Caki2 (cell line): ENCODE results near the gene ADM5. TPM values are rescaled to one million over a fixed set of nuclear protein-coding genes. Genes with fewer than 3 reads are reported as not detected.

ENCODE experiments used
- DNase-seq: peaks from one replicate; pipeline ENCODE4 v3.0.0-alpha.2; 2015; ENCODE audit warnings: low read depth
- in situ Hi-C: cut with HindIII; loops from 2 replicates; pipeline ENCODE4 v1.10.0; 2016; ENCODE audit warnings: low sequenced_read_pairs, low pct_unique_long_range_greater_than_20kb, mixed read lengths
- total RNA-seq: library from RNA; depleted of rRNA; stranded (reverse); fragments of >200 nt; shearing (Covaris generic); gene quantifications from 2 replicates; pipeline ENCODE4 v1.2.3, GENCODE V29; 2014; ENCODE audit warnings: low replicate concordance; rRNA removed

Gene ADM5, protein sequence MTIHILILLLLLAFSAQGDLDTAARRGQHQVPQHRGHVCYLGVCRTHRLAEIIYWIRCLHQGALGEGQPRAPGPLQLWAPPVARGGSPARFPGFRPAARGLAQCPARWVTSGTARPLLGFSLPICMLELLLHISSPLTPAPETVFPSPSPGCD
- 1.1 and 3.2 TPM in 2 replicates for total RNA-seq

DNA sequence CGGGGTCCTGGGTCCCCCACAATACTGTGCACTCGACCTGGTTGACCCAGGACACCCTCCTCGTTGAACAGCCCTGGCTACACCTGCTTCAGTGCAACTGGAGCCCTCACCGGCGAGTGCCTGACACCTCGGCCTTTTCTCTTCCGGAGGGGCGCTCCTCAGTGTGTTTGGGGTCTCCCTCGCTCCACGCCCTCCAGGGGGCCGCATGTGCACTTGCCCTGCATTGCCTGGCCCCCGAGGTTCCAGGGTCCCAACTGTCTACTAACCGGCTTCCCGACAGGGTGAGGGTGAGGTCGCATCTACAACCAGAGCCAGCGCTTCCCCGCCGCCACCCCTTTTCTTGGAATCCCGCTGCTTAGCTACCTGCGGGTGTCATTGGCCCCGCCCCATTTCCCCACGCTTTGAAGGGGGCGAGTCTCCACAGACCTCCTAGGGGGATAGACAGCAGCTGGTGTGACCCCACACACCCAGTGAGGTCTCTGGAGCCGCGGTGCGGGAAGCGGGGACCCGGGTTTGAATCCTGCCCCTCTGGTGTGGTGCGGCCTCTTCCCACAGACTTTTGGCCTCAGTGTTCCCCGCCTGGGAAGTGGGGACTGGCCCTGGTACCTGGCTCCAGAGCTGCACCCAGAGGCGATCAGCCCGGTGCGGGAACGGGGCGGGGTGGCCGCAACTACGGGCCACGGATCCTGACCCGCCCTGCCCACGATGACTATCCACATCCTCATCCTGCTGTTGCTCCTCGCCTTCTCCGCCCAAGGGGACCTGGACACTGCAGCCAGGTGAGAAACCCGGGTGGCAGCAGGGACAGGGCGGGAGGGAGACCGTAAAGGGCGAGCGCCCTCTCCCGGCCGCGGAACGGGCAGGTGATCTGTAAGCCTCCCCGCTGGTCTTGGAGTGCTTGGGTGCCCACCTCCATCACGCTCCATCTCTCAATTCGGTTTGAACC is at the start of gene ADM5:
ADM5 (plus strand) TSS at position 462 of the 946 bp plus-strand sequence; CDS start at position 706, 244 bp downstream.
- in situ Hi-C loops = no loop called here
- no peak for DNase-seq

DNA sequence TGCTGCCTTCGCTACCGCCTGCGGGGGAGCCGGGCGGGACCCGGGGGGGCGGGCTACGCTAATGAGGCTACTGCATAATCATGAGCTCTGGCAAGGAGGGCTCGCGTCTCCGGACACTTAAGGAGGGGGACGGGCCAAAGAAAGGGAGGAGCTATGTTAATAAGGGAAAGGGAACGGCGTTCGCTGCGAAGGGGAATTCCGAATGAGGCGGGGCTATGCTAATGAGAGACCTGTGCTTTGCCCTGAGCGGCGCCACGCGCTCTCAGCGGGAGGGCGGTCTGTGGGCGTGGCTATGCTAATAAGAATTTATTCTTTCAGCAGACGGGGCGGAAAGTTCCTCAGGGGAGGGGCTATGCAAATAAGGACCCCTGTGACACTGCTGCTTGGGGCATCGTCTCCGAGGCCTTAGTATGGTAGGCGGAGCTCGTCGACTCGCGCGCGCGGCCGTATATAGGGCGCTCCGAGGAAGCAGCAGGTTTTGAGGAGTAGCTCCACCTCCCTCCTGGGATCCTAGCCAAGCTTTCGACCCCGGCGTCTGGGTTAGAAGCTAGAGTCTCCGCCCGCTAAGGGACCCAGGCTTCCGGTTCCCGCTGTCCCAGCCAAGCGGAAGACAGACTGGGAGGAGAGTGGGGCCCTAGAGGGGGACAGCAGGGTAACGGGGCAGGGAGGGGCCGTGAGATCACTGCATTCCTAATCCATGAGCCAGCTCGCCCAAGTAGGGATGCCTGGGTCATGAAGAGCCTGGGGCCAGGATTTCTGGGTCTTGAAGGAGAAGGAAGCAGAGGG is 49.1 kb upstream of the ADM5 start, which contains the start of gene RRAS:
RRAS (minus strand) TSS at position 31 of the 786 bp plus-strand sequence. CDS start 45 bp downstream, outside the sequence.
- in situ Hi-C loops = no loop called here
- DNase-seq = peak; percentile 100

DNA sequence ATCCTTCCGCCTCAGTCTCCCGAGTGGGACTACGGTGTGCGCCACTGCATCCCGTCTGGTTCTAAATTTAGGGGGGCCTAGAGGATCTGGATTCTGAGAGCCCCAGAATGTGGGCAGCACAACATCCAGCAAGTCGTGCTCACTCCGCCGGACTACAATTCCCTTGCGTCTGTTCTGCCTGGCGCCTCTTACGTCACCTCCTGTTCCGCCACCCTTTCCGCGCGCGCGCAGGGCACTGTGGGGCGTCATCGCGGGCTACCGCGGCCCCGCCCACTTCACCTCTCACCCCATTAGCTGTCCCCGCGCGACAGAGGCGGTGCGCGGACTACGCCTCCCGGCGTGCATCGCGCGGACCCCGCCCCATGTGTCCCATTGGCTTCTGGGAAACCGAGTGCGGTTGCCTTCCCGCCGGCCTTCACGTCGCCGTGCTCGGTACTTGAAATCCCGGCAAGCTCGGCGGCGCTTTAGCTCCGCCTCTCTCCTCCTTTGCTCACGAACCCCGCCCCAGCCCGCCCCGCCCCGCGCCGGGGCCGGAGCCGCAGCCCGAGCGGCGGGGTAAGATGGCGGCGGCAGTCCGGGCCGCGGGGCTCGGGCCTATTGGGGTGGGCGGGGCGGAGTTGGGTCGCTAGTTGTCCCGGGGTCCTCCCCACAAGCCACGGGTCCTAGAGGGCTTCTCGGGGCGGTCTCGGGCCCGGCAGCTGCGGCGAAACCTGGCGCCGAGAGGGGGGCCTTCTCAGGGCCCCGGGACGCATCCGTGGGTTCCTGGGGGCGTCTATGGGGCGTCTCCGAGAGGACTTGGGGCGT is 47.5 kb upstream of the ADM5 start, which contains the start of gene SCAF1:
SCAF1 (plus strand) TSS at position 522 of the 804 bp plus-strand sequence. CDS start 2,818 bp downstream, outside the sequence.
- in situ Hi-C loops = no loop called here
- DNase-seq = peak; percentile 100

DNA sequence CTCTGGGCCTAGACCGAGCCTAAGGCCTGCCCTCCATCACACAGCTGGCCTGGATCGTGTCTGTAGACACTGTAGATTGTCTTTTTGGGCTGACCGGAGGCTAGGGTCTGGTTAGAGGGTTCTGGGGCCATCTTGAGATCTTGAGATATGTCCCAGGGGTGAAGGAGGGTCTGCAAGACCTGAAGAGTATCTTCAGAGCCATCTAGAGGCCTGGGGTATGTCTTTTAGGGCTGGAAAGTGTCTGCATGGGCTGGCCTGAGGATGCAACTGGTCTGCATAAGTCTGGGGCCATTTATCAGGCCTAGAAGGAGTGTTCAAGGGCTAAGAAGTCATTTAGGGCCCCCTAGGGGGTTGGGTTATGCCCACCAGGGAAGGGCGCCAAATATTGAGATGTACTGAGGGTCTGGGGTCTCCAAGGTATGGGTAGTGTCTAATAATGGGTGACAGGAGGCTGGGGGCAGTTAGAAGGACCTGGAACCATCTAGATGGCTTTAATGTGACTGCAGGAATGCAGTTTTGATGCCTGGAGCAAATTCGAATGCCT is 46.8 kb upstream of the ADM5 start:
- in situ Hi-C loops = no loop called here
- DNase-seq = no peak

DNA sequence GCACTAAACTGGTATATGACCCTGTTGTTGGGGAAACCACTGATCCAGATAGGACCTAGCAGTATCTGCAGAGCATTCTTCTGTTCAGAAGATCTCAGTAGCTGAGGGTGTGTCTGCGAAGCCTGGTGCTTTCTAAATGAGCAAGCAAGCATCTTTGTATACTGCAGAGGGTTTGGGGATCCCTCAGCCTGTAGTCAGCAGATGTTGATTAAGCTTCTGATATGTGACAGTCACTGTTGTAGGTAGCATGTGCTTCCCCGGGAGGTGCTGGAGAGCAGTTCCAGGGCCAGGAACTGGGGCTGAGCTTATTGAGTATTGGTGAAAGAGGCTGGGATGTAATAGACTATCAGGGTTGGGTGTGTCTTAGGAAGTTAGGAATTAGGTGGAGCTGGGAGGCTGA is 45.9 kb upstream of the ADM5 start:
- in situ Hi-C loops = no loop called here
- DNase-seq = no peak

DNA sequence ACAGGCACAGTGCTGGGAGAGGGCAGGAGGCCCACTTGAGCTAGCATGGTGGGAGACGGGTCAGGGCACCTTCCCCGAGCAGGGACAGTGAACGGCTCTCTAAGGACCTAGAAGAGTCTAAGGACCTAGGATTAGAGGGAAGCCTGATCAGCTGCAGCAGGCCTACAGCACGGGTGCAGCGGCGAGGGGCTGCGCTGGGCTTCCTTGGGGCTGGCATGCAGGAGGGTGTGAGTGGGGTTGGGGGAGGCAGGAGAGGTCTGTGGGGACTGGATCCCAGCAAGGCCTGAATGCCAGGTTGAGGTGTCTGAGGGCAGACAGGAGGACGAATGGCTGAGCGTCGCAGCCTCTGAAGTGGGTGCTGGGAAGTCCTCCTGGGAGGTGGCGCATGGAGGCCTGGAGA is 43.8 kb upstream of the ADM5 start:
- DNase-seq = no peak
- in situ Hi-C loops = no loop called here

DNA sequence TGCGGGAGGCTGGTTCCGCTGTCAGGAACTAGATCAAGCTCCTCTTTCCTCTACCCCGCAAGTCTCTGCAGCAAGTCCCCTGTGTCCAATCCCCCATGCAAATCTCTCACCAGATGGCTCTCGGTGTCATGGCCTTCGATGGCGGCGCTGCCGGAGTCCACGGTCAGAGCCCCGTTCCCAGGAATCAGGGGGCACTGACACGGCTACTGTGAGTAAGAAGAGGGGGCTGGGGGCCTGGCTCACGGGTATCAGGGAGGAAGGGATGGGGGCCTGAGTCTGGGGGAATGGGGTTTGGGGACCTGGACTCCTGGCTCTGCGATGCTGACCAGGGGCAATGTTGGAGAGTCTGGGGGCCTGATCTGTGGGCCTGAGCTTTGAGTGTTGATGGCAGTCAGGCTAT is 43.4 kb upstream of the ADM5 start:
- in situ Hi-C loops = no loop called here

DNA sequence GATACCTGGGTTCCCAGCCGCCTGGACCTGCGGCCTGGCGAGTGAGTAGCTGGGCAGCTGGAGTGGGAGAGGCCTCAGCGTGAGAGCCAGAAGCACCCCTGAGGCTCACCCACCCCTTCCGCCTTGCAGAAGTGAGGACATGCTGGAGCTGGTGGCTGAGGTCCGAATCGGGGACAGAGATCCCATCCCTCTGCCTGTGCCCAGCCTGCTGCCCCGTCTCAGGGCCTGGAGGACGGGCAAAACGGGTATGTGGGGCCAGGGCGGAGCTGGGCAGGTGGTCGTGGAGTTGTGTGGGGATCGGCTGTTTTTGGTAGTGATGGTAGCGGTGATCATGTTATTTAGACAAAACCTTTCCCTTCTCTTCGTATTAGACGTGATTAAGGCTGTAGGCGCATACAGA is 42.8 kb upstream of the ADM5 start:
- in situ Hi-C loops = no loop called here
- DNase-seq = no peak

More for the DNA sequence above, 43.4 kb upstream of the ADM5 start:
- DNase-seq = no peak

DNA sequence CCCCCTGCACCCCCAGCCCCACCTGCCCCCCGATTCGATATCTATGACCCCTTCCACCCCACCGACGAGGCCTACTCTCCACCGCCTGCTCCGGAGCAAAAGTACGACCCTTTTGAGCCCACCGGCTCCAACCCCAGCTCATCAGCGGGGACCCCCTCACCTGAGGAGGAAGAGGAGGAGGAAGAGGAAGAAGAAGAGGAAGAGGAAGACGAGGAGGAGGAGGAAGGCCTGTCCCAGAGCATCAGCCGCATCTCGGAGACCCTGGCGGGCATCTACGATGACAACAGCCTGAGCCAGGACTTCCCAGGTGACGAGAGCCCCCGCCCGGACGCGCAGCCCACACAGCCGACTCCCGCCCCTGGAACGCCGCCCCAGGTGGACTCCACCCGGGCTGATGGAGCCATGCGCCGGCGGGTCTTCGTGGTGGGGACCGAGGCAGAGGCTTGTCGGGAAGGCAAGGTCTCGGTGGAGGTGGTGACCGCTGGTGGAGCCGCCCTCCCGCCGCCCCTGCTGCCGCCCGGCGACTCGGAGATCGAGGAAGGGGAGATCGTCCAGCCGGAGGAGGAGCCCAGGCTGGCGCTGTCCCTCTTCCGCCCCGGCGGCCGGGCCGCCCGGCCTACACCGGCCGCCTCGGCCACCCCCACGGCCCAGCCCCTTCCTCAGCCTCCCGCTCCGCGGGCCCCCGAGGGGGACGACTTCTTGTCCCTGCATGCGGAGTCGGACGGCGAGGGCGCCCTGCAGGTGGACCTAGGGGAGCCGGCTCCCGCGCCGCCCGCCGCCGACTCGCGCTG is 38.2 kb upstream of the ADM5 start:
- in situ Hi-C loops = no loop called here
- DNase-seq = no peak

DNA sequence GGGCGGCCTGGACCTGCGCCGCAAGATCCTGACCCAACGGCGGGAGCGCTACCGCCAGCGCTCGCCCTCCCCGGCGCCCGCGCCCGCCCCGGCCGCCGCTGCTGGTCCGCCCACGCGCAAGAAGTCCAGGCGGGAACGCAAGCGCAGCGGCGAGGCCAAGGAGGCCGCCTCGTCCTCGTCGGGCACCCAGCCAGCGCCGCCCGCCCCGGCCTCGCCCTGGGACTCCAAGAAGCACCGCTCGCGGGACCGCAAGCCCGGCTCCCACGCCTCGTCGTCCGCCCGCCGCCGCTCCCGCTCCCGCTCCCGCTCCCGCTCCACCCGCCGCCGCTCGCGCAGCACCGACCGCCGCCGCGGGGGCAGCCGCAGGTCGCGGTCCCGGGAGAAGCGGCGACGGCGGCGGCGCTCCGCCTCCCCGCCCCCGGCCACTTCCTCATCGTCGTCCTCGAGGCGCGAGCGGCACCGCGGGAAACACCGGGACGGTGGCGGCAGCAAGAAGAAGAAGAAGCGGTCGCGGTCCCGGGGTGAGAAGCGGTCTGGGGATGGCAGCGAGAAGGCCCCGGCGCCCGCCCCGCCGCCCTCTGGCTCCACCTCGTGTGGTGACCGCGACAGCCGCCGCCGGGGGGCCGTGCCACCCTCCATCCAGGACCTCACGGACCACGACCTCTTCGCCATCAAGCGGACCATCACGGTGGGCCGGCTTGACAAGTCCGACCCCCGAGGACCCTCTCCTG is 37.4 kb upstream of the ADM5 start:
- no peak for DNase-seq

DNA sequence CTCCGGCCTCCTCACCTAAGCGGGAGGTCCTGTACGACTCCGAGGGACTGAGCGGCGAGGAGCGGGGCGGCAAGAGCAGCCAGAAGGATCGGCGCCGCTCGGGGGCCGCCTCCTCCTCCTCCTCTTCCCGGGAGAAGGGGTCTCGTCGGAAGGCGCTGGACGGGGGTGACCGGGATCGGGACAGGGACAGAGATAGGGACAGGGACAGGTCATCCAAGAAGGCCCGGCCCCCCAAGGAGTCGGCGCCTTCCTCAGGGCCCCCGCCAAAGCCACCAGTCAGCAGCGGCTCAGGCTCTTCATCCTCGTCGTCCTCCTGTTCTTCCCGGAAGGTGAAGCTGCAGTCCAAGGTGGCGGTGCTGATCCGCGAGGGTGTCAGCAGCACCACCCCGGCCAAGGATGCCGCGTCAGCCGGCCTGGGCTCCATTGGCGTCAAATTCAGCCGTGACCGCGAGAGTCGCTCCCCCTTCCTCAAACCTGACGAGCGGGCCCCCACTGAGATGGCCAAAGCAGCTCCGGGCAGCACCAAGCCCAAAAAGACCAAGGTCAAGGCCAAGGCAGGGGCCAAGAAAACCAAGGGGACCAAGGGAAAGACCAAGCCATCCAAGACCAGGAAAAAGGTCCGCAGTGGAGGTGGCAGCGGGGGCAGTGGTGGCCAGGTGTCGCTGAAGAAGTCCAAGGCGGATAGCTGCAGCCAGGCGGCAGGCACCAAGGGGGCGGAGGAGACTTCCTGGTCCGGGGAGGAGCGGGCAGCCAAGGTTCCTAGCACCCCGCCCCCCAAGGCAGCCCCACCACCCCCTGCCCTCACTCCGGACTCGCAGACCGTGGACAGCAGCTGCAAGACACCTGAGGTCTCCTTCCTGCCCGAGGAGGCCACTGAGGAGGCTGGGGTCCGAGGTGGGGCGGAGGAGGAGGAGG is 36.6 kb upstream of the ADM5 start:
- in situ Hi-C loops = no loop called here
- DNase-seq = no peak

More for the DNA sequence above, 37.4 kb upstream of the ADM5 start:
- in situ Hi-C loops = no loop called here

DNA sequence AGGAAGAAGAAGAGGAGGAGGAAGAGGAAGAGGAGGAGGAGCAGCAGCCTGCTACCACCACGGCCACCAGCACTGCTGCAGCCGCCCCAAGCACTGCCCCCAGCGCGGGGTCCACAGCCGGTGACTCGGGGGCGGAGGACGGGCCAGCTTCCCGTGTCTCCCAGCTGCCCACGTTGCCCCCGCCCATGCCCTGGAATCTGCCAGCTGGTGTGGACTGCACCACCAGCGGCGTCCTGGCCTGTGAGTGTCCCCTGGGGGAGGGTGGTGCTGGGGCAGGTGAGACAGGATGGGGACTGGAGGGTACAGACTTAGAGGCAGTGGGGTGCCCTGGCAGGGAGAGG is 36.0 kb upstream of the ADM5 start:
- in situ Hi-C loops = no loop called here

DNA sequence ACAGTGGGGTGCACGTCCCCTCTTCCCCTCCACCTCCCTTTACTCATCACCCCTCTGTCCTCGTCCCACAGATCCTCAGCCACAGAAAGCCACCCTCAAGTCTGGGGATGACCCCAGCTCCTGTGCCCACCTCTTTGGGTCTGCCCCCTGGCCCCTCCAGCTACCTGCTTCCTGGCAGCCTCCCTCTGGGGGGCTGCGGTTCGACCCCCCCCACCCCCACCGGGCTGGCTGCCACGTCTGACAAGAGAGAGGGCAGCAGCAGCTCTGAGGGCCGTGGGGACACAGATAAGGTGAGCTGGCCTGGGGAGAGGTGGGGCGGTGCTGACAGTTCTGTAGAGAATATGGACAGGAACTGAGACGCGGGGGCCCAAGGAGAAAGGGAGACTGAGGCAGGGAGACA is 34.8 kb upstream of the ADM5 start:
- no peak for DNase-seq
- in situ Hi-C loops = no loop called here

More for the DNA sequence above, 36.0 kb upstream of the ADM5 start:
- no peak for DNase-seq

DNA sequence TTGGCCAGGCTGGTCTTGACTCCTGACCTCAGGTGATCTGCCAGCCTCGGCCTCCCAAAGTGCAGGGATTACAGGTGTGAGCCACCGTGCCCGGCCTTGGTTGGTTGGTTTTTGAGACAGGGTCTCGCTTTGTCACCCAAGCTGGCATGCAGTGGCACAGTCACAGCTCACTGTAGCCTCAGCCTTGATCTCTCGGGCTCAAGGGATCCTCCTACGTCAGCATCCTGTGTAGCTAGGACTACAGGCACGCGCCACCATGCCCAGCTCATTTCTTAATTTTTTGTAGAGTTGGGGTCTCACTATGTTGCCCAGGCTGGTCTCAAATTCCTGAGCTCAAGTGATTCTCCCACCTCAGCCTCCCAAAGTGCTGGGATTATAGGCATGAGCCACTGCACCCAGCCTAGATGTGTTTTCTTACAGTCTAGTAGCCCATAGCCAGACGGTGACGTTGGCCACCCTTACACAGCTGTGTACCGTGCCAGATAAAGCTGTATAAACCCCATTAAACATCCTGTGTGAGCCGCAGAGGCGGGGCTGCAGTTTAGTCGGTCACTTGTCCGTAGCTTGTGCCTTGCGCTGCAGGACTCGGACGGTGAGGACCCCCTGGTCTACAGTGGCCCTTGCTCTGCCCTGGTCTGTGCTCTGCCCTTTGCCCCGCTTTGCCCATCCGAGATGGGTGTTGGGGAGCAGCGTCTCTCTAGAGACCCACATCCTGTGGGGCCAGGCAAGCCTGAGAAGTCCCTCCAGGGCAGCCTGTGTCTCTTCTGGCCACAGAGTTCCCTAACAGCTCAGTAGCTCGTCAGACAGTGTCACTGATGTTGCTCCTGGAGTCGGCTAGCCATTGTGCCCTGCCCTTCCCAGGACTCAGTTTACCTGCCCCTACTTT is 33.6 kb upstream of the ADM5 start:
- in situ Hi-C loops = no loop called here
- no peak for DNase-seq
